ENCODE results near the gene SLC66A2.

Gene SLC66A2

GRCh38 chr18:79935499-79935898 lies 16.0 kb downstream of the SLC66A2 start:
- DNase-seq, result no peak

GRCh38 chr18:79935098-79935480 lies 16.4 kb downstream of the SLC66A2 start:
- no peak for DNase-seq

DNA sequence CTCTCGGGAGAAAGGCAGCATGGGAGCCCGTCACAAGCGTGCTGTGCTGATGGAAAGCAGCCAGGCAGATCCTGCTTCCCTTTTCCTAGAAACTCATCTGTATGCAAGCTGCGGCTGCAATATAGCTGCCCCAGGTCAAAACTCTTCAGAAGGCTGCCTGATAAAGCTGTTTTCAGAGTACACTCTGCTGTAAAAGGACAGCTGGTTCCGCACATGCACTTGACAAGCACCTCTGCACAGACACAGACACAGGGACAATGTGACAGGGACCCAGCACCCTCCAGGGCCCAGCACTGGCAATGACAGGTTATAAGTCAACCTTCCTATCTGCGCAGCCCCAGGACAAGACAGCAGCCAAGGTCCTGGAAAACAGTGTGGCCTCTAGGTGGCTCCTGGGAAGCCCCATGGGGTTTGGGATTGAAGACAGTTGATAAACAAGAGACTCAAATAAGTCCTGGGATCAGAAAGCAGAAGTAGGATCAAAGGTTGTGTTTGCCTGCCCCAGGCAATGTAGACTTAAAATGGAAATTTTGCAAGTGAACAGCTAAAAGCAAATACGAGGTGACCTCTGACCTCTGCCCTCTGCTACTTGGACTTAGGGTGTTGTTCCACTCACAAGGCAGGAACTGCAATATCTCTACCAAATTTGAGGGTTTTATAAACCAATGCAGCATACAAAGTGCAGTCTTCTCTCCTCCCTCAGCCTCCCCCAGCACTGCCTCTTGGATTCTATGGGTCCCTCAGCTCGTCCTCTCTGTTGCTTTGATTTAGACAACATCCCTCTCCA lies 16.9 kb downstream of the SLC66A2 start:
- no peak for DNase-seq

GRCh38 chr18:79933765-79934164 lies 17.7 kb downstream of the SLC66A2 start:
- DNase-seq, result no peak

DNA sequence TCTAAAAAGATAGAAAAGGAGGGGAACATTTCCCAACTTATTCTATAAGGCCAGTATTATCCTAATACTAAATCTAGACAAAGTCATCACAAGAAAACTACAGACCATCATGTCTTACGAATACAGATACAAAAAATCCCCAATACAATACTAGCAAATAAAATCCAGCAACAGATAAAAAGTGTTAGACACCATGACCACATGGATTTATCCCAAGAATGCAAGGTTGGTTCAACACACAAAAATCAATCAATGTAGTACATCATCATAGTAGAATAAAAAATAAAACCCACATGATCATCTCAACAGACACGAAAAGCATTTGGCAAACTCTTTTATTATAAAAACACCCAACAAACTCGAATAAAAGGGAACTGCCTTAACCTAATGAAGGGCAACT lies 18.5 kb downstream of the SLC66A2 start:
- DNase-seq, result no peak

GRCh38 chr18:79931475-79931874 lies 20.0 kb downstream of the SLC66A2 start:
- no peak for DNase-seq

DNA sequence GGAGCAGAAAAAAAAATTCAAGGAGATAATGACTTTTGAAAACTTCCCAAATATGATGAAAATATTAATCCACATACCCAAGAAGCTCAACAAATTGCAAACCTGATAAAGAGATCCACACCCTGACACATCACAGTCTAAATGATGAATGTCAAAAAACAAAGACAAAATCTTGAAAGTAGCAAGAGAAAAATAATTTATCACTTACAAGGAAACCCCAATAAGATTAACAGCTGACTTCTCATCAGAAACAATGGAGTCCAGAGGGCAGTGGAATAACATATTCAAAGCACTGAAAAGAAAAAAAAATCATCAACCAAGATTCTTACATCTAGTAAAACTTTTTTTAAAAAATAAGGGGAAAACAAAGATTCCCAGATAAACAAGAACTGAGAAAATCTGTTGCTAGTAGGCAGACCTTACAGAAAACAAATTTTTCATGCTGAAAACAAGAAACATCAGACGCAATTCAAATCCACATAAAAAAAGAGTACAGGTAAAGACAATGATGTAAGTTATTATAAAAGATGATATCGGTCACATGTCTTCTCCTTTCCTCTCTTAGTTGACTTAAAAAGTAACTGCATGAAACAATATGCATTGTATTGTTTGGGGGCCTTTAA lies 21.3 kb downstream of the SLC66A2 start:
- DNase-seq, result no peak

- DNase-seq, result no peak
Measured at GRCh38 chr18:79928563-79928960, 22.9 kb downstream of the SLC66A2 start.

DNA sequence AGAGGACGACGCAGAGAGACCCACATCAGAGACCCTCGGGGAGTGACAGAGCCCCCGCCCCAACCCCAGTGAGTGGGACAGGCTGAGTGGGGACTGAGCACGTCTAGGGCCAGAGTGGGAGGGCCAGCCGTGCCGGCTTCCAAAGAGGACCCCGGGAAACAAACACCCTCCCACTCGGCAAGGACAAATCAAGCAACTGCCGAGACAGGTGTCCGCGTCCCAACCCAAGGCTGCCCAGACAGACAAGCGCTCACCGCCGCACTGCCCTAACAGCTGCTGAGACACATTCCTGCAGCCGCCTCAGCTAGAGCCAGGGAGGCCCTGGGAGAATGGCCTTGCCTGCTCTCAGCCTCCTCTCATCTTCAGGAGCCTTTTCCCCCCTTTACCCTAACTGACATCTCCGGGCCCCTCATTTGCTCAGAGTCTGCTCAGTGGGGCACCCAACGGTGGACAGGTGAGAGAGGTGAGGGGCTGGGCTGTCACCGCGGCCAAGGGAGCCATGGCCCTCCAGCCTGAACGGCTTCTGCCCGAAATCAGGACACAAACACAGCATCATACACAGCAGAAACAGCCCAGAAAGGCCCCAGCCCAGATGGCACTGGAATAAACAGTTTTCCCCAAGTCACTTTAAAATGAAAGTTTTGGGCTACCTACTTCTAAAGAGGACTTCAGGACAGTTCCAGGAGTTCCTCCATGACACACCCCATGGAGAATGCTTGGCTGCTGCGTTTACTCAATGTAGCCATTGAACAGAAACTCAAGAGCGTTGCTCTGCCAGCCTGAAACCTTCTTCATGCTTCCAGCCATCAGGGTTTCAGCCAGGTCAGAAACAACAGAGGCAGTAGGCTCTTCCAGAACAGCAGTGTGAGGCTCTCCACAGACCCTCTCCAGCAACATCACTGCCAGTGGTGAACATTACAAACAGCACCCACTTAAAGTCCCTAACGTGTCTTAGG lies 23.6 kb downstream of the SLC66A2 start:
- DNase-seq, result peak; percentile 28

DNA sequence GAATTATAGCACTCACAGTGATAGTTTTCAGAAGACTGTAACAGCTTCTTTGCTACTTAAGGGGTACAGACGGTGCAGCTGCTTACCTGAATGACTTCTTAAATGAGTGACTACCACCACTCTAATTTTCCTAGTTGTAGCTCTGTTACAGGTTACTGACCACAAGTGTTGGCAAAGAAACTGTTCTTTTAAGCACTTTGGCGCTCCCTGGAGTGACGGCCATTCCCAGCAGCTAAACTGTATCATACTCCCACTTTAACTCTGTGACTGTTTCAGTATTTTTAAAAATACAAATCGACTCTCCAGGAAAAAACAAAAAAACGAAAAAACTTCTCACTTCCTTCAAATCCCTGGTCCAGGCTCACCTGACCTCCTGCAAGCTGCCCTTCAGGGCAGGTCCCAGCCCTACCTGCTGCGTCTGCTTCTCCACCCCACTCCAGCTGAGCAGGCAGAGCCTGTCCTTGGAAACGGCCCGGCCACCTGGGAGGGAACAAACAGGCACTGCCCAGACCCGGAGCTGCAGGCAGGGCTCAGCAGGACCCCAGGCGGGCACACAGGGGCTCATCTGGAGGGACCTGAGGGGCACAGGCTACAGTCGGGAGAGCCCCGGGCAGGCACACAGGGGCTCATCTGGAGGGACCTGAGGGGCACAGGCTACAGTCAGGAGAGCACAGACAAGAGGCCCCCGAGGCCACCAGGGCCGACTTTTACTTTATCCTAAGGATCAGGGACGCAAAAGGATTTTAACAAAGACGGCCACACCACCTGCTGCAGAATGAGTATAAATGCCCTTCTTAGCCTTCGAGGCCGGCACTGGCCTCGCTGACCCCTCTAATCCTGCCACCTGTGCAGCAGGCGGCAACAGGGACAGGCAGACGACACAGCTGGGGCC lies 24.5 kb downstream of the SLC66A2 start:
- DNase-seq, result peak; percentile 41

DNA sequence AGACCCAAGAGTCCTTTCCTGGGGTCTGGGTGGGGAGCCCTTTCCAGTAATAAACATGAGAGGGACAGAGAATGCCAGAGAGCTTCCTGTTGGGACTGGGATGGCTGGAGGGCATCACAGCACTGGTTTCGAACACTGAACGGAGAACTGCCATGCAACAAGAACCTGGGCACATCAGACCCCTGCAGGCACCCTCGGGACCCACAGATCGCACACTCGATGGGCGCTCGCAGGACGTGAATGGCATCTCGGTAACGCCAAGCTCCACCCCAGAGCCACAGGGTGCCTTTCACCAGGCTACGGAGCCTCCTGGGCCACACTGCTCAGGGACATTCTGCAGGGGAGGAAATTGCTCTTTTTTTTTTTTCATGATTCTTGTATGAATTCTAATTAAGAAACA lies 25.1 kb downstream of the SLC66A2 start:
- DNase-seq, result no peak

DNA sequence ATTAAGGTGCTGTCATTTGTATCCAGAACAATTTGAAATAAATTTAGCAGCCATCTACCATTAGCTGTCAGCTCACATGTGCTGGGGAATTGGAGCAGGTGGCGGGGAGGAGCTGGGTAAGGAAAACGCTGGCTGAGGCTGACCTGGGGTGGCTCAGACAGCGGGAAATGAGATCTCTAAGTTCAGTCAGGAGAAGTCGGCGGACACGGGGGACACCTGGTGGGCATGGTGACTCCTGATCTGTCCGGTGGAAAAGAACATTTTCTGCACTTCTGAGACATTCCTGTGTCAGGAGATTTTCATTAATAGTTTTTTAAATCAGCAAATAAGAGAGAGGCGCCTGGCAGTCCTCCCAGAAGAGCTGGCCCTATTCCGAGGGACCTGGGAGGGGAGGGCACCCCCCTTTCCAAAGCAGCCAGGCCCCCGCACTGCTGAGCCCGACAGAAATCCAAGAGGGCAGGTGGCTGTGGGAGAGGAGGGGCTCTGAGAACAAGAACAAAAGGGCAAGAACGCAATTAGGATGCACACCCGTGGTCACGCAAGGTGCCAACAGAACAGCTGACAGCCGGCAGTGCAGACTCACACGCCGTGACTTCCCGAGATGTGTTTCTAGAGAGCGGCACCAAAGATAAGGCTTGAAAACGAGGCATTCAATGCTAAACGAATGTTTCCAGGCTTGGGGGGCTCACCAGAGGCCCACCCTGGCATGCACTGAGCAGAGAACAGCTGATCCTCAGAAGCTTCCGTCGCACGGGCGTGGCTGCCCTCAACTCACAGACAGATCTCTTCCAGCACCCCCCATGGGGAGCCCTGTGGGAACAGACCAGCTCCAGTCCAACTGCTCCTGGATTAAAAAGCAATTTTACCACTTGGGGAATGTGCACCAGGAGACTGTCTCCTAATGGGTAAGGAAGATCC lies 26.4 kb downstream of the SLC66A2 start:
- DNase-seq, result peak; percentile 50

DNA sequence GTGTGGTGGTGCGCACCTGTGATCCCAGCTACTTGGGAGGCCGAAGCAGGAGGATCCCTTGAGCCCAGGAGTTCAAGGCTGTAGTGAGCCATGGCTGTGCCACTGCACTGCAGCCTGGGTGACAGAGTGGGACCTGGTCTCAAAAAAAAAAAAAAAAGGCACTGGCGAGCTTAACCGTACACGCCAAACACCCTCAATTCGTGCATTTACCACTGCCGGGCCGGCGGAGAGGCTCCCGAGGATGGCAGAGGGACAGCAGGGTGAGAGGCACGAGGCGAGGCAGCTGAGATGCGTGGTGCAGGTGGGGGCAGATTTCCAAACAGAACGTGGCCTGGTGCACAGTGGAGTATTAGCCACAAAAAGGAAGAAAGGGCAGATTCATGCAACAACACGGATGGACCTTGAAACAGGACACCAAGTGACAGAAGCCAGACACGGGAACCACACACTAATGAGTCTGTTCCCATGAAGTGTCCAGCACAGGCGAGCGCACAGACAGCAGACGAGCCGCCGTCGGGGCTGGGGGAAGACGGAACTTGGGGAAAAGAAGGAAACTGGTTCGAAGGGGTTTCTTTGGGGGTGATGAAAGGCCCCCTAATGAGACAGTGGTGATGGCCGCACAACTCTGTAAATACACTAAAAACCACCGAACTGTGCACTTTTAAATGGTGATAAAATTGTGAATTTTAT lies 27.4 kb downstream of the SLC66A2 start:
- DNase-seq, result no peak

GRCh38 chr18:79922971-79923411 lies 28.5 kb downstream of the SLC66A2 start:
- DNase-seq, result no peak

DNA sequence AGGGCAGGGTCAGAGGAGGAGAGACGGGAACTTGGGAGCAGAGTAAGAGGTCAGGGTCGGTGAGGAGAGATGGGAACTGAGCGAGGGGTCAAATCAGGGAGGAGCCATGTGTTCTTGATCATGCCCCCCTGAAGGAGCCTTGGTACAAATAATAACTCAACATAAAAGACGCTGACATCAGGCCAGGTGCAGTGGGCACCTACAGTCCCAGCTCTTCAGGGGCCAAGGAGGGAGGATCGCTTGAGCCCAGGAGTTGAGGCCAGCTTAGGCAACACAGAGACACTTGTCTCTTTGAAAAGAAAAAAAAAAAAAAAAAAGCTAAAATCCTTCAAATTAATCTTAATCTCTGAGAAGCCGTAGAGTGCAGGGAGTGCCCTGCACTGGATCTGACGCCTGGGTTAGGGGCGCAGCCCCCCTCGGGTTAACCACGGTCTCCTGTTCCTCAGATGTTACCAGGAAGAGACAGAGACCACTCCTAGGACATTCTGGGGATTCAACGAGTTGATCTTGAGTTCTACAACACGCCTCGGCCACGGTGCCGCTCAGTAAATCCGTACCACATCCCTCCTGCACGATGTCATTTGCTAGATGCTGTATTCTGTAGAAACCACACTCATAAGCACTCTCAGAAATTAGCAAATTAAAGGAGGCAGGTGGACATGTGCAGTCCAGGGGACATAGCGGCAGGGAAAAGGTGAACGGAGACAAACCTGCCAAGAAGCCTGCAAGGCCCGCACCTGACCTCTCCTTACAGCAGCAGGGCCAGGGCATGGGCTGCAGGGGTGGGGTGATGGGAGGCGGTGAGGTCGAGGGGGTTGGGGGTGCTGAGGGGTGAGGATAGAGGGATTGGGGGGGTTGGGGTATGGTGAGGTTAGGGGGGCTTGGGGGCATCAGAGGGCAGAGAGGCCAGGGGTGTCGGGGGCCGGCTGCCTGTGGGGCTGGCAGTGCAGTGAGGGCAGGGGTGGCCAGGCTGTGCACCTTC lies 29.2 kb downstream of the SLC66A2 start:
- no peak for DNase-seq

DNA sequence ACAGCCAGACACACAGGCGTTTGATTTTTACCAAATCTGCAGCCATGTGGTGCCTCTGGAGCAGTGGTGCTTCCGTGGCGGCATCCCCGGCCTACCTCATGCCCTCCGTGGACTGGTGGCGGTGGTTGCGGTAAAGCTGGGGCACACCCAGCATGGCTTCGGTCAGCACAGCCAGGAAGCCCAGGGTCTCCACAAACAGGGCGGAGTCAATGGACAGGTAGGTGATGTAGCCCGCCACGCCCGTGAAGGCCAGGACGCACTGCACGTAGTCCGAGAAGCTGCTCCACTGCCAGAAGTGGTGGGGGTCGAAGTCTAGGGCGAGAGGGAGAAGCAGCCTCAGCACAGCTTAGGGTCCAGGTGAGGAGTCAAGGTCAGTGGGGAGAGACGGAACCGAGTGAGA lies 32.4 kb downstream of the SLC66A2 start:
- DNase-seq, result no peak

DNA sequence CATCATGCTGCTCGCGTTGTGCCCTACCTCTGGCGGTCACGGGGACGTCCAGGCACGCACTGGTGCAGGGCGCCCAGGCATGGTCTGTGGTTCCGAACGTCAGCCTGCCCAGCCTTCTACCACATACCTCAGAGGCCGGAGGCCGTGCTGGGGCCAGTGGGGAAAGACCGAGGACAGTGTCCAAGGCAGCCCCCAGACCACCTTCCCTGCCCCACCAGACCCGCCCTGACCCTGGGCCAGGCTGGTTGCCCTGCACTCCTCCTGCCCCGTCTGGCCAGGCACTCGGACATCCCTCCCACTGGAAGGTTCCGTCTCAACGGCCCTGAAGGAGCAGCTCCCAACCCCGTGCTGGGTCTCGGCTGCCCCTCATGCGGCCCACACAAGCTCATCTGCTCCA lies 32.8 kb downstream of the SLC66A2 start:
- DNase-seq, result no peak

- no peak for DNase-seq
Measured at GRCh38 chr18:79917853-79918614, 33.4 kb downstream of the SLC66A2 start.

All from retina (tissue), 1 donor.